Measurements from ENCODE around the gene PTPN3. TPM values are rescaled to one million over a fixed set of nuclear protein-coding genes. Genes with fewer than 3 reads are reported as not detected.

PTPN3 gene
- total RNA-seq, 1 donor from 2014 or later = 3.7 TPM

GRCh38 chr9:109463924-109464625, 34.0 kb downstream of the PTPN3 start:
- no peaks in the 10 kb centered on the region for H3K9me3 Mint-ChIP-seq (ENCODE audit: low read depth)
- no peak for DNase-seq (ENCODE audit: low spot score, unreplicated experiment)
- H3K27me3 Mint-ChIP-seq = no peaks in the 10 kb centered on the region
- no peaks in the 10 kb centered on the region for H3K36me3 Mint-ChIP-seq (ENCODE audit: insufficient read depth)
- H3K27ac Mint-ChIP-seq = no peak overlapping the region
- TF ChIP-seq CTCF (IDR thresholded peaks at IDR 0.05; ENCODE audit: unreplicated experiment) = no peak
- H3K4me3 Mint-ChIP-seq (ENCODE audit: low read depth) = no peak overlapping the region
- peaks cover 1% of the 10 kb centered on the region for H3K4me1 Mint-ChIP-seq (ENCODE audit: low read depth)

GRCh38 chr9:109460576-109460975, 37.5 kb downstream of the PTPN3 start:
- Mint-ChIP-seq H3K27me3 (peaks cover 3% of the 10 kb centered on the region), H3K36me3 (ENCODE audit: insufficient read depth) (peaks cover 2% of the 10 kb centered on the region), H3K27ac (no peak overlapping the region), H3K4me1 (ENCODE audit: low read depth) (peaks cover 1% of the 10 kb centered on the region), H3K4me3 (ENCODE audit: low read depth) (no peak overlapping the region), H3K9me3 (ENCODE audit: low read depth) (no peaks in the 10 kb centered on the region)
- no peak for DNase-seq (ENCODE audit: low spot score, unreplicated experiment)
- no peak for TF ChIP-seq CTCF (IDR thresholded peaks at IDR 0.05; ENCODE audit: unreplicated experiment)

- Mint-ChIP-seq H3K4me1 (ENCODE audit: low read depth) (no peaks in the 10 kb centered on the region), H3K27ac (no peak overlapping the region)
- TF ChIP-seq CTCF (IDR thresholded peaks at IDR 0.05; ENCODE audit: unreplicated experiment) = no peak
Measured at GRCh38 chr9:109459423-109459822, 38.7 kb downstream of the PTPN3 start.

GRCh38 chr9:109458453-109459211, 39.5 kb downstream of the PTPN3 start:
- no peak overlapping the region for H3K4me3 Mint-ChIP-seq (ENCODE audit: low read depth)
- no peak for TF ChIP-seq CTCF (IDR thresholded peaks at IDR 0.05; ENCODE audit: unreplicated experiment)
- H3K27me3 Mint-ChIP-seq = peaks cover 3% of the 10 kb centered on the region
- no peaks in the 10 kb centered on the region for H3K9me3 Mint-ChIP-seq (ENCODE audit: low read depth)
- H3K27ac Mint-ChIP-seq = no peak overlapping the region
- peaks cover 2% of the 10 kb centered on the region for H3K4me1 Mint-ChIP-seq (ENCODE audit: low read depth)
- peaks cover 2% of the 10 kb centered on the region for H3K36me3 Mint-ChIP-seq (ENCODE audit: insufficient read depth)
- DNase-seq (ENCODE audit: low spot score, unreplicated experiment) = no peak

More at GRCh38 chr9:109459423-109459822, 38.7 kb downstream of the PTPN3 start:
- H3K36me3 Mint-ChIP-seq (ENCODE audit: insufficient read depth) = peaks cover 2% of the 10 kb centered on the region
- no peak overlapping the region for H3K4me3 Mint-ChIP-seq (ENCODE audit: low read depth)
- no peak for DNase-seq (ENCODE audit: low spot score, unreplicated experiment)
- H3K27me3 Mint-ChIP-seq = peaks cover 3% of the 10 kb centered on the region
- H3K9me3 Mint-ChIP-seq (ENCODE audit: low read depth) = no peaks in the 10 kb centered on the region

- TF ChIP-seq CTCF (IDR thresholded peaks at IDR 0.05; ENCODE audit: unreplicated experiment) = no peak
- peaks cover 3% of the 10 kb centered on the region for H3K27me3 Mint-ChIP-seq
- H3K36me3 Mint-ChIP-seq (ENCODE audit: insufficient read depth) = peaks cover 2% of the 10 kb centered on the region
- peaks cover 4% of the 10 kb centered on the region for H3K4me1 Mint-ChIP-seq (ENCODE audit: low read depth)
- DNase-seq (ENCODE audit: low spot score, unreplicated experiment) = no peak
- no peak overlapping the region for H3K27ac Mint-ChIP-seq
- H3K9me3 Mint-ChIP-seq (ENCODE audit: low read depth) = no peaks in the 10 kb centered on the region
- no peak overlapping the region for H3K4me3 Mint-ChIP-seq (ENCODE audit: low read depth)
Measured at GRCh38 chr9:109456811-109457210, 41.3 kb downstream of the PTPN3 start.

Measured in progenitor cell of endocrine pancreas (in vitro differentiated cells).